AG08395 (cell line): ENCODE data around the gene LIF.
"Not testable (repeated sequence)": the region's sequence is repeated elsewhere in the genome, so short reads cannot be mapped to it uniquely, and the experiment has no call there.

ENCODE experiments used
- DNase-seq: peaks from one replicate; pipeline ENCODE4 v3.0.0; 2012; ENCODE audit warnings: mixed read lengths, low spot score

LIF gene

GRCh38 chr22:30241576-30242371 lies 4.8 kb downstream of the LIF start:
- no peak for DNase-seq

GRCh38 chr22:30240541-30241417 lies 5.8 kb downstream of the LIF start:
- DNase-seq: no peak

GRCh38 chr22:30239488-30240405 lies 6.8 kb downstream of the LIF start:
- DNase-seq: no peak

- peak; percentile 18 for DNase-seq
These were observed 7.7 kb downstream of the LIF start for GRCh38 chr22:30238661-30239487.

GRCh38 chr22:30238136-30238535 lies 8.4 kb downstream of the LIF start:
- no peak for DNase-seq

- no peak for DNase-seq
These were observed 9.7 kb downstream of the LIF start for GRCh38 chr22:30236875-30237274.

- DNase-seq: peak; percentile 62
These were observed 10.8 kb downstream of the LIF start for GRCh38 chr22:30235687-30236170.

GRCh38 chr22:30234786-30235470 lies 11.6 kb downstream of the LIF start:
- DNase-seq: peak; percentile 39

- DNase-seq: not testable (repeated sequence)
These were observed 12.2 kb downstream of the LIF start for GRCh38 chr22:30234325-30234724.

GRCh38 chr22:30233582-30233981 lies 13.0 kb downstream of the LIF start:
- DNase-seq: no peak

- no peak for DNase-seq
These were observed 13.8 kb downstream of the LIF start for GRCh38 chr22:30232716-30233218.

GRCh38 chr22:30230787-30231461 lies 15.6 kb downstream of the LIF start:
- no peak for DNase-seq

GRCh38 chr22:30230330-30230729 lies 16.2 kb downstream of the LIF start:
- no peak for DNase-seq

- no peak for DNase-seq
These were observed 17.8 kb downstream of the LIF start for GRCh38 chr22:30228509-30229359.

- no peak for DNase-seq
These were observed 18.9 kb downstream of the LIF start for GRCh38 chr22:30227438-30228228.

GRCh38 chr22:30226192-30226832 lies 20.2 kb downstream of the LIF start:
- no peak for DNase-seq

GRCh38 chr22:30225220-30225927 lies 21.2 kb downstream of the LIF start:
- DNase-seq: no peak
